Ovary (tissue), 3 donors: ENCODE measurements around the gene TFDP1.

Experiments
- EP300 ChIP-seq: sonication (generic); formaldehyde crosslinking; IDR thresholded peaks from one replicate; pipeline ENCODE4 v1.6.1; 2017; ENCODE audit warnings: antibody characterized with exemption
- POLR2A ChIP-seq: fragments of 450-650 bp; IDR thresholded peaks from one replicate; pipeline ENCODE4 v1.6.1; 2017; ENCODE audit warnings: antibody characterized with exemption, mild to moderate bottlenecking, moderate library complexity
- TF ChIP-seq, protein P1 (sequence below), 3 donors: fragments of 450-650 bp in 2 of 3; fragments of 200-600 bp in 1 of 3; IDR thresholded peaks; one replicate each; pipeline versions ENCODE4 v1.5.1 to v1.8.0; 2016 to 2022; ENCODE audit warnings: antibody characterized with exemption in 3 of 3, mild to moderate bottlenecking in 1 of 3
- donor health status: DM: no; HTN: no; CAD: no.

DNA sequence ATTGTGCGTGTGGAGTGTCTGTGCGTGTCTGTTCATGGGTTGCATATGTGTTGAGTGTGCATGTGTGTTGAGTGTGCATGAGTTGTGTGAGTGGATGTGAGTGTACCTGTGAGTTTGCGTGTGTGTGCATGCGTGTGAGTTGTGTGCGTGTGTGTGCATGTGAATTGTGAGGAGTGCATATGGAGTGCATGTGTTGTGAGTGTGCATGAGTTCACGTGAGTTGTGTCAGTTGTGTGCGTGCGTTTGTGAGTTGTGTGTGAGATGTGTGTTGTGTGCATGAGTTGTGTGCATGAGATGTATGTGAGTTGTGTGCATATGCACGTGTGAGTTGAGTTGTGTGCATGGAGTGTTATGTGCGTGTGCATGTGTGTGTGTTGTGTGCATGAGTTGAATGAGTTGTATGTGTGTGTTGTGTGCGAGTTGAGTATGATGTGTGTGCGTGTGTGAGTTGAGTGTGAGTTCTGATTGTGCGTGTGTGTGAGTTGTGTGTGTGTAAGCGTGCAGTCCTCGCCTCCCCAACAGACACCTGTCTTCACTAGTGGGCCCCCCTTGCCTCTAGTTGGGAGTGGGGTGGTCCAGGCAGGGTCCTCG, 29.3 kb downstream of the TFDP1 start:
- no peak for TF ChIP-seq EP300
- TF ChIP-seq, protein P1, sequence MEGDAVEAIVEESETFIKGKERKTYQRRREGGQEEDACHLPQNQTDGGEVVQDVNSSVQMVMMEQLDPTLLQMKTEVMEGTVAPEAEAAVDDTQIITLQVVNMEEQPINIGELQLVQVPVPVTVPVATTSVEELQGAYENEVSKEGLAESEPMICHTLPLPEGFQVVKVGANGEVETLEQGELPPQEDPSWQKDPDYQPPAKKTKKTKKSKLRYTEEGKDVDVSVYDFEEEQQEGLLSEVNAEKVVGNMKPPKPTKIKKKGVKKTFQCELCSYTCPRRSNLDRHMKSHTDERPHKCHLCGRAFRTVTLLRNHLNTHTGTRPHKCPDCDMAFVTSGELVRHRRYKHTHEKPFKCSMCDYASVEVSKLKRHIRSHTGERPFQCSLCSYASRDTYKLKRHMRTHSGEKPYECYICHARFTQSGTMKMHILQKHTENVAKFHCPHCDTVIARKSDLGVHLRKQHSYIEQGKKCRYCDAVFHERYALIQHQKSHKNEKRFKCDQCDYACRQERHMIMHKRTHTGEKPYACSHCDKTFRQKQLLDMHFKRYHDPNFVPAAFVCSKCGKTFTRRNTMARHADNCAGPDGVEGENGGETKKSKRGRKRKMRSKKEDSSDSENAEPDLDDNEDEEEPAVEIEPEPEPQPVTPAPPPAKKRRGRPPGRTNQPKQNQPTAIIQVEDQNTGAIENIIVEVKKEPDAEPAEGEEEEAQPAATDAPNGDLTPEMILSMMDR (IDR thresholded peaks at IDR 0.05): no peak
- no peak for TF ChIP-seq POLR2A
